Loucy (cell line): ENCODE measurements around the gene ADGRL2.

Experiments
- H2AFZ ChIP-seq: fragments of 200-600 bp; sonication (generic); 2 replicates; pipeline ENCODE4 v1.6.0; 2016; ENCODE audit warnings: antibody characterized with exemption, mild to moderate bottlenecking, low read length, moderate library complexity
- H3F3A ChIP-seq: fragments of 200-600 bp; 2 replicates; pipeline ENCODE4 v1.6.0; 2016; ENCODE audit warnings: antibody characterized with exemption, low read depth, mild to moderate bottlenecking
- H3K27me3 ChIP-seq: fragments of 200-600 bp; sonication (generic); 2 replicates; pipeline ENCODE4 v1.6.1; 2014; ENCODE audit warnings: low read length, mild to moderate bottlenecking; ENCODE audit not compliant: insufficient read depth, poor library complexity, severe bottlenecking
- H3K36me3 ChIP-seq: fragments of 200-600 bp; sonication (generic); 2 replicates; pipeline ENCODE4 v1.6.1; 2016; ENCODE audit warnings: low read length; ENCODE audit not compliant: insufficient read depth
- H3K4me1 ChIP-seq: fragments of 200-600 bp; sonication (generic); 2 replicates; pipeline ENCODE4 v1.5.1; 2014; ENCODE audit warnings: low read length, mild to moderate bottlenecking; ENCODE audit not compliant: insufficient read depth, poor library complexity, severe bottlenecking
- H3K4me2 ChIP-seq: fragments of 200-600 bp; sonication (generic); 2 replicates; pipeline ENCODE4 v1.6.0; 2014; ENCODE audit warnings: antibody characterized with exemption, low read length, low read depth, mild to moderate bottlenecking; ENCODE audit not compliant: poor library complexity, severe bottlenecking
- H3K4me3 ChIP-seq: fragments of 200-600 bp; sonication (generic); 2 replicates; pipeline ENCODE4 v1.5.1; 2014; ENCODE audit warnings: low read length, mild to moderate bottlenecking, mixed read lengths; ENCODE audit not compliant: poor library complexity, severe bottlenecking
- H3K79me2 ChIP-seq: fragments of 200-600 bp; sonication (generic); 2 replicates; pipeline ENCODE4 v1.6.1; 2014; ENCODE audit warnings: low read length; ENCODE audit not compliant: insufficient read depth
- H3K9ac ChIP-seq: fragments of 200-600 bp; sonication (generic); 2 replicates; pipeline ENCODE4 v1.6.0; 2014; ENCODE audit warnings: mild to moderate bottlenecking, low read depth, low read length, moderate library complexity; ENCODE audit not compliant: poor library complexity, severe bottlenecking
- H3K9me2 ChIP-seq: fragments of 200-600 bp; sonication (generic); replicated peaks from 2 replicates; pipeline ENCODE4 v1.6.1; 2016; ENCODE audit warnings: low read depth, low read length, mixed read lengths
- H3K9me3 ChIP-seq: fragments of 200-600 bp; sonication (generic); 2 replicates; pipeline ENCODE4 v1.6.1; 2014; ENCODE audit warnings: mild to moderate bottlenecking, antibody characterized with exemption, low read length, low read depth; ENCODE audit not compliant: insufficient read depth
- H4K20me1 ChIP-seq: fragments of 200-600 bp; sonication (generic); 2 replicates; pipeline ENCODE4 v1.6.0; 2014; ENCODE audit warnings: antibody characterized with exemption, low read length, mild to moderate bottlenecking; ENCODE audit not compliant: insufficient read depth, poor library complexity, severe bottlenecking
- CTCF ChIP-seq: fragments of 200-600 bp; sonication (generic); conservative IDR thresholded peaks from 2 replicates; pipeline ENCODE4 v1.5.1; 2014; ENCODE audit warnings: mild to moderate bottlenecking, antibody characterized with exemption, low read length
- EZH2phosphoT487 ChIP-seq: fragments of 200-600 bp; IDR thresholded peaks from 2 replicates; pipeline ENCODE4 v1.6.1; 2018; ENCODE audit warnings: antibody characterized with exemption, mild to moderate bottlenecking, moderate library complexity, borderline replicate concordance

Gene ADGRL2

GRCh38 chr1:81799939-81800694 lies 617 bp upstream of the ADGRL2 start:
- no peaks in the 10 kb centered on the region for H3K36me3 ChIP-seq
- no peaks in the 10 kb centered on the region for H3K27me3 ChIP-seq
- H3K9ac ChIP-seq = no peak overlapping the region
- H3K79me2 ChIP-seq = no peaks in the 10 kb centered on the region
- no peaks in the 10 kb centered on the region for H3K9me3 ChIP-seq
- no peaks in the 10 kb centered on the region for H3K4me1 ChIP-seq
- H3K4me2 ChIP-seq = no peak overlapping the region
- H3F3A ChIP-seq = no peaks in the 10 kb centered on the region
- no peaks in the 10 kb centered on the region for H3K9me2 ChIP-seq
- TF ChIP-seq EZH2phosphoT487 = no peak
- TF ChIP-seq CTCF = no peak
- H2AFZ ChIP-seq = no peak overlapping the region
- H4K20me1 ChIP-seq = no peaks in the 10 kb centered on the region
- no peak overlapping the region for H3K4me3 ChIP-seq

- TF ChIP-seq CTCF = no peak
- no peak for TF ChIP-seq EZH2phosphoT487
These were observed 1.1 kb downstream of the ADGRL2 start for GRCh38 chr1:81801651-81802456.

GRCh38 chr1:81802457-81802706 lies 1.6 kb downstream of the ADGRL2 start:
- Histone ChIP-seq H3K4me1 (no peaks in the 10 kb centered on the region), H3K9ac (no peak overlapping the region), H2AFZ (no peak overlapping the region), H3K27me3 (no peaks in the 10 kb centered on the region), H3K9me2 (no peaks in the 10 kb centered on the region), H3K79me2 (no peaks in the 10 kb centered on the region), H3K4me3 (no peak overlapping the region), H3F3A (no peaks in the 10 kb centered on the region), H4K20me1 (no peaks in the 10 kb centered on the region), H3K36me3 (no peaks in the 10 kb centered on the region), H3K4me2 (no peak overlapping the region), H3K9me3 (no peaks in the 10 kb centered on the region)
- TF ChIP-seq EZH2phosphoT487 = no peak
- no peak for TF ChIP-seq CTCF

More at GRCh38 chr1:81801651-81802456, 1.1 kb downstream of the ADGRL2 start:
- Histone ChIP-seq H3K4me1 (no peaks in the 10 kb centered on the region), H3K36me3 (no peaks in the 10 kb centered on the region), H3K9ac (no peak overlapping the region), H4K20me1 (no peaks in the 10 kb centered on the region), H3K9me2 (no peaks in the 10 kb centered on the region), H3K27me3 (no peaks in the 10 kb centered on the region), H3K79me2 (no peaks in the 10 kb centered on the region), H3K4me3 (no peak overlapping the region), H3K4me2 (no peak overlapping the region), H3F3A (no peaks in the 10 kb centered on the region), H3K9me3 (no peaks in the 10 kb centered on the region), H2AFZ (no peak overlapping the region)
